H9 (cell line): ENCODE results near the gene RERE. TPM values are rescaled to one million over a fixed set of nuclear protein-coding genes. Genes with fewer than 3 reads are reported as not detected.

Experiments
- DNase-seq: peaks from one replicate; pipeline ENCODE4 v3.0.0-alpha.2; 2017
- H2AFZ ChIP-seq: one replicate; pipeline ENCODE4 v1.6.1; 2013; ENCODE audit warnings: mild to moderate bottlenecking, low read length, control low read depth, moderate library complexity
- H2AK5ac ChIP-seq: 2 replicates; pipeline ENCODE4 v1.6.1; 2013; ENCODE audit warnings: low read length, control low read depth, mixed read lengths; ENCODE audit not compliant: insufficient read length
- H2BK120ac ChIP-seq: one replicate; pipeline ENCODE4 v1.6.1; 2013; ENCODE audit warnings: low read depth, mild to moderate bottlenecking, low read length, control low read depth, inconsistent platforms; ENCODE audit not compliant: poor library complexity, severe bottlenecking
- H2BK12ac ChIP-seq: 2 replicates; pipeline ENCODE4 v1.6.1; 2013; ENCODE audit warnings: low read length, control low read depth, mixed read lengths, low read depth; ENCODE audit not compliant: insufficient read length
- H2BK15ac ChIP-seq: 2 replicates; pipeline ENCODE4 v1.6.1; 2013; ENCODE audit warnings: low read depth, low read length, control low read depth
- H2BK20ac ChIP-seq: one replicate; pipeline ENCODE4 v1.6.1; 2013; ENCODE audit warnings: low read depth, mild to moderate bottlenecking, low read length, control low read depth, inconsistent platforms; ENCODE audit not compliant: poor library complexity, severe bottlenecking
- H2BK5ac ChIP-seq: 2 replicates; pipeline ENCODE4 v1.6.1; 2013; ENCODE audit warnings: low read length, control low read depth, mixed read lengths; ENCODE audit not compliant: insufficient read length
- H3K14ac ChIP-seq: 2 replicates; pipeline ENCODE4 v1.6.1; 2013; ENCODE audit warnings: low read length, control low read depth; ENCODE audit not compliant: insufficient read depth
- H3K18ac ChIP-seq: 2 replicates; pipeline ENCODE4 v1.6.1; 2013; ENCODE audit warnings: low read depth, mild to moderate bottlenecking, mixed read lengths, low read length, control low read depth; ENCODE audit not compliant: insufficient read length
- H3K23ac ChIP-seq: 2 replicates; pipeline ENCODE4 v1.6.1; 2013; ENCODE audit warnings: low read length, control low read depth, mixed read lengths, low read depth; ENCODE audit not compliant: insufficient read length
- H3K23me2 ChIP-seq: 2 replicates; pipeline ENCODE4 v1.6.1; 2013; ENCODE audit warnings: low read depth, mild to moderate bottlenecking, mixed read lengths, low read length, control low read depth; ENCODE audit not compliant: insufficient read length, poor library complexity, severe bottlenecking
- H3K27ac ChIP-seq: 2 replicates; pipeline ENCODE4 v1.5.1; 2013; ENCODE audit warnings: low read length, control low read depth, mixed read lengths, low read depth; ENCODE audit not compliant: insufficient read length
- H3K27me3 ChIP-seq: 2 replicates; pipeline ENCODE4 v1.6.1; 2013; ENCODE audit warnings: low read length, control low read depth, inconsistent platforms; ENCODE audit not compliant: insufficient read depth
- H3K4ac ChIP-seq: 2 replicates; pipeline ENCODE4 v1.6.1; 2013; ENCODE audit warnings: low read depth, mild to moderate bottlenecking, control low read depth, inconsistent platforms, low read length, moderate library complexity
- H3K4me1 ChIP-seq: 2 replicates; pipeline ENCODE4 v1.6.1; 2013; ENCODE audit warnings: low read length, control low read depth, inconsistent platforms; ENCODE audit not compliant: insufficient read depth
- H3K4me2 ChIP-seq: 2 replicates; pipeline ENCODE4 v1.6.1; 2013; ENCODE audit warnings: low read length, control low read depth, mixed read lengths; ENCODE audit not compliant: insufficient read length, insufficient read depth
- H3K56ac ChIP-seq: 2 replicates; pipeline ENCODE4 v1.6.1; 2013; ENCODE audit warnings: low read depth, mild to moderate bottlenecking, mixed read lengths, low read length, control low read depth; ENCODE audit not compliant: insufficient read length
- H3K79me1 ChIP-seq: 2 replicates; pipeline ENCODE4 v1.6.1; 2013; ENCODE audit warnings: low read depth, mild to moderate bottlenecking, moderate library complexity, low read length, control low read depth, inconsistent platforms; ENCODE audit not compliant: insufficient read depth, poor library complexity, severe bottlenecking
- H3K79me2 ChIP-seq: 2 replicates; pipeline ENCODE4 v1.6.1; 2013; ENCODE audit warnings: low read length, control low read depth, inconsistent platforms; ENCODE audit not compliant: insufficient read depth
- H3K9ac ChIP-seq: 2 replicates; pipeline ENCODE4 v1.6.1; 2013; ENCODE audit warnings: low read length, control low read depth, mixed read lengths; ENCODE audit not compliant: insufficient read length; ENCODE audit errors: extremely low read depth
- H3K9me3 ChIP-seq: one replicate; pipeline ENCODE4 v1.6.1; 2013; ENCODE audit warnings: low read depth, low read length, inconsistent platforms; ENCODE audit not compliant: control insufficient read depth
- H3T11ph ChIP-seq: one replicate; pipeline ENCODE4 v1.6.1; 2013; ENCODE audit warnings: mild to moderate bottlenecking, low read length, control low read depth, inconsistent platforms
- H4K20me1 ChIP-seq: one replicate; pipeline ENCODE4 v1.6.1; 2013; ENCODE audit not compliant: control insufficient read depth, insufficient read length, insufficient read depth
- H4K5ac ChIP-seq: 2 replicates; pipeline ENCODE4 v1.6.1; 2013; ENCODE audit warnings: low read depth, mild to moderate bottlenecking, mixed read lengths, low read length, control low read depth; ENCODE audit not compliant: insufficient read length
- H4K8ac ChIP-seq: replicated peaks from 2 replicates; pipeline ENCODE4 v1.6.1; 2013; ENCODE audit warnings: low read length, control low read depth, mixed read lengths, low read depth; ENCODE audit not compliant: insufficient read length
- H4K91ac ChIP-seq: 2 replicates; pipeline ENCODE4 v1.6.1; 2013; ENCODE audit warnings: low read depth, mild to moderate bottlenecking, moderate library complexity, mixed read lengths, low read length, control low read depth; ENCODE audit not compliant: insufficient read length
- H3K27ac Mint-ChIP-seq, 3 experiments: 2 replicates in 2 of 3; 3 replicates in 1 of 3; pipeline ENCODE4 v1.8.0; 2020 to 2021; ENCODE audit warnings: mixed read lengths in 3 of 3, mild to moderate bottlenecking in 1 of 3, moderate library complexity in 1 of 3
- H3K27me3 Mint-ChIP-seq: 2 replicates; pipeline ENCODE4 v1.8.0; 2021; ENCODE audit warnings: low read depth, mild to moderate bottlenecking, moderate library complexity, mixed read lengths
- H3K36me3 Mint-ChIP-seq, 3 experiments: 2 replicates in 2 of 3; 3 replicates in 1 of 3; pipeline ENCODE4 v1.8.0; 2020 to 2021; ENCODE audit warnings: low read depth in 3 of 3, mixed read lengths in 3 of 3; ENCODE audit not compliant: insufficient read depth in 1 of 3
- H3K4me1 Mint-ChIP-seq, 2 experiments: 2 replicates each; pipeline ENCODE4 v1.8.0; 2020; ENCODE audit warnings: mixed read lengths in 2 of 2
- H3K4me3 Mint-ChIP-seq, 2 experiments: 2 replicates in 1 of 2; 3 replicates in 1 of 2; pipeline ENCODE4 v1.8.0; 2020 to 2021; ENCODE audit warnings: mild to moderate bottlenecking in 2 of 2, mixed read lengths in 2 of 2, moderate library complexity in 1 of 2
- H3K9me3 Mint-ChIP-seq, 2 experiments: 2 replicates in 1 of 2; 3 replicates in 1 of 2; pipeline ENCODE4 v1.8.0; 2020; ENCODE audit warnings: mild to moderate bottlenecking in 2 of 2, mixed read lengths in 2 of 2, moderate library complexity in 1 of 2
- WGBS: extraction: QIAGEN DNeasy Blood & Tissue Kit; methylation state at CpG from one replicate; pipeline ENCODE4 v1.1.7; 2013; ENCODE audit warnings: missing lambda C conversion rate, low lambda C conversion rate, mixed read lengths; ENCODE audit not compliant: insufficient read length; ENCODE audit errors: extremely low coverage; 5-methylcytosine and 5-hydroxymethylcytosine counted together
- total RNA-seq: library from RNA; stranded (reverse); gene quantifications from 2 replicates; pipeline ENCODE4 v1.2.1, GENCODE V29; 2021
- TF ChIP-seq, protein P1 (sequence below): fragments of 200-600 bp; sonication (generic); conservative IDR thresholded peaks from 3 replicates; pipeline ENCODE4 v1.8.0; 2021; ENCODE audit warnings: antibody characterized with exemption, mild to moderate bottlenecking

RERE gene
- total RNA-seq, 1 experiment from 2014 or later, result 103 TPM

DNA sequence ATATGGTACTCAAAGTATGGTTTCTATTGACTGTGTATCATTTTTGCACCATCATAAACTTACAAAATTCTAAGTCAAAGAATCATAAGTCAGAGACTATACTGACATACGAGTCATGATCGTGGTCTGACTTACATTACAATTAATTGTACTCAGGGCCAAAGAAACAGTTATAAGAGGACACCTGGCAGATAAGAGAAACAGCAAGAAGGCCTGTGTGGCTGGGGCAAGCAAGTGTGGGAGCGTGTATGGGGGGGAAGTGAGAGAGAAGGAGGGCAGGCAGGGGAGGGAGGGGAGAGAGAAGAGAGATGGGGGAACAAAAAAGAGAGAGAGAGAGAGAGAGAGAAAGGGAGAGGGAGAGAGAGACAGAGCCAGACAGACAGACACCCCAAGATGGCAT, 70.9 kb downstream of the RERE start:
- Histone ChIP-seq H3K9ac (no peak overlapping the region), H3T11ph (no peak overlapping the region), H3K18ac (no peak overlapping the region), H4K20me1 (no peaks in the 10 kb centered on the region), H2BK20ac (no peak overlapping the region), H3K79me2 (no peaks in the 10 kb centered on the region), H3K4me1 (no peaks in the 10 kb centered on the region), H3K23ac (no peak overlapping the region), H2BK120ac (no peak overlapping the region), H3K27ac (no peak overlapping the region), H4K91ac (no peak overlapping the region), H3K23me2 (no peaks in the 10 kb centered on the region), H2BK12ac (no peak overlapping the region), H3K9me3 (no peaks in the 10 kb centered on the region), H4K8ac (no peak overlapping the region), H3K79me1 (peaks cover 8% of the 10 kb centered on the region), H2AFZ (no peak overlapping the region), H2BK15ac (no peak overlapping the region), H3K4ac (no peak overlapping the region), H2AK5ac (no peak overlapping the region), H3K27me3 (no peaks in the 10 kb centered on the region), H3K4me2 (no peak overlapping the region), H2BK5ac (no peak overlapping the region), H3K56ac (no peak overlapping the region), H3K14ac (no peak overlapping the region), H4K5ac (no peak overlapping the region)
- Mint-ChIP-seq H3K9me3 (no peaks in the 10 kb centered on the region; a peak in 1 of 5 replicates), H3K4me1 (peaks cover 5 to 6% of the 10 kb centered on the region in 2 experiments; a peak in 3 of 4 replicates), H3K27me3 (no peaks in the 10 kb centered on the region), H3K4me3 (no peak overlapping the region), H3K27ac (no peak overlapping the region; a peak in 2 of 7 replicates), H3K36me3 (peaks cover 0 to 6% (median 3%) of the 10 kb centered on the region in 3 experiments; a peak in 4 of 7 replicates)
- DNase-seq, result no peak
- no CpG with 5 or more reads among the region's 3 CpGs for WGBS
- TF ChIP-seq, protein P1, sequence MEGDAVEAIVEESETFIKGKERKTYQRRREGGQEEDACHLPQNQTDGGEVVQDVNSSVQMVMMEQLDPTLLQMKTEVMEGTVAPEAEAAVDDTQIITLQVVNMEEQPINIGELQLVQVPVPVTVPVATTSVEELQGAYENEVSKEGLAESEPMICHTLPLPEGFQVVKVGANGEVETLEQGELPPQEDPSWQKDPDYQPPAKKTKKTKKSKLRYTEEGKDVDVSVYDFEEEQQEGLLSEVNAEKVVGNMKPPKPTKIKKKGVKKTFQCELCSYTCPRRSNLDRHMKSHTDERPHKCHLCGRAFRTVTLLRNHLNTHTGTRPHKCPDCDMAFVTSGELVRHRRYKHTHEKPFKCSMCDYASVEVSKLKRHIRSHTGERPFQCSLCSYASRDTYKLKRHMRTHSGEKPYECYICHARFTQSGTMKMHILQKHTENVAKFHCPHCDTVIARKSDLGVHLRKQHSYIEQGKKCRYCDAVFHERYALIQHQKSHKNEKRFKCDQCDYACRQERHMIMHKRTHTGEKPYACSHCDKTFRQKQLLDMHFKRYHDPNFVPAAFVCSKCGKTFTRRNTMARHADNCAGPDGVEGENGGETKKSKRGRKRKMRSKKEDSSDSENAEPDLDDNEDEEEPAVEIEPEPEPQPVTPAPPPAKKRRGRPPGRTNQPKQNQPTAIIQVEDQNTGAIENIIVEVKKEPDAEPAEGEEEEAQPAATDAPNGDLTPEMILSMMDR, result no peak
